Skin epidermis (tissue), 12 donors: Measurements from ENCODE around the gene CAPN9.

Experiments
- H3K27ac ChIP-seq, 21 experiments: fragments of 200-600 bp; sonication (generic) in 11 of 21; one replicate each; pipeline ENCODE4 v1.5.0; 2020; ENCODE audit warnings: mild to moderate bottlenecking in 3 of 21, inconsistent platforms in 2 of 21, moderate library complexity in 2 of 21
- H3K4me3 ChIP-seq, 7 experiments: fragments of 200-600 bp; sonication (generic) in 2 of 7; one replicate each; pipeline ENCODE4 v1.5.0; 2020; ENCODE audit warnings: inconsistent platforms in 2 of 7, mild to moderate bottlenecking in 2 of 7, moderate library complexity in 1 of 7

Gene CAPN9

DNA sequence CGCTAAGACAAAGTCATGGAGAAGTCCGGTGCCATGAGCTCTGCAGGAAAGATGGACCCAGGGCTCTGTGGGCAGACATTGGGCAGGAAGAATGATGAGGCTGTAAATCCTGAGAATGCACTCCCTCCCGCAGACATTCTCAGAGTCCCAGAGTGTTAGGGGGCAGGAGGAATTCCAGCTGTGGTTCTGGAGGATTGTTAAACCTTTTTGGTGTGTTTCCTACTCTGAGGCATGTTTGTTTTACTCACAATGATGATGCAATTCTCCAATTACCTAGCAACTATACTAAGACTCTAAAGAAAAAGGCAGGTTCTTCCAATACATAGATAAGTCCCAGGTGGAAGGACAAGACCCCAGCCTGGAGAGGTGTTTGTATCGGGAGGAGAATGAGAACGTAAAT lies 2.8 kb upstream of the CAPN9 start:
- no peak overlapping the region for H3K4me3 ChIP-seq
- H3K27ac ChIP-seq: no peak overlapping the region

DNA sequence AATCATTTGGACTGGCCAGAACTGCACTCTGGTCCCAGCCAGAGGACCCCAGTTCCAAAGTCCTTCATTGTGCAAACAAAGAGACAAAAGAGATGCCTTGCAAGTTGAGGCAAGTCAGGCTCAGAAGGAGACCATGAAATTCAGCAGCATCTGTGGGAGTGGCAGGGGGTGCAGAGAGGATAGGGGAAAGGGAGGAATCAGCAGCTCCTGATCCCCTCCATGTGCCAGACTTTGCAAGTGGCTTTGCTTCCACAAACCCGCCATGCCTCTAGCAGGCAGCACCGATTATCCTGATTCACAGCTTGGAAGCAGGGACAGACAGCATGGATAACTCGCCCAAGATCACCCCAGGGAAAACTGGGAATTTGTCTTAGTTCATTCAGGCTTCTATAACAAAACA lies 2.1 kb upstream of the CAPN9 start:
- no peak overlapping the region for H3K27ac ChIP-seq

DNA sequence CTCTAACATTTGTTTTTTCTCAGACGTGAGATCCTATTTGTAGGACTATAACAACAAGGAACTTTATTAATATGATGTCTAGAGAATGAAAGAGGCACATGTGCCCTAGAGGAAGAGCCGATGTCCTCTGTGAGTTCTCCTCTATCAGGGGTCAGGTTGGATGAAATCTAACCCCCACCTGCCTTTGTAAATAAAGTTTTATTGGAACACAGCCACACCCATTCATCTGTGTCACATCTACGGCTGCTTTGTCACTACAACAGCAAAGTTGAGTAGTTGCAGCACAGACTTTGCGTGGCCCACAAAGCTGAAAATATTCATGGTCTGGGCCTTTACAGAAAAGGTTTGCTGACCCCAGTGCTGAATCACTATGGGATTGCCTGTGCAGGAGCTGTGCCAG lies 571 bp upstream of the CAPN9 start:
- Histone ChIP-seq H3K27ac (no peak overlapping the region), H3K4me3 (no peak overlapping the region)

More for the DNA sequence above, 2.1 kb upstream of the CAPN9 start:
- H3K4me3 ChIP-seq: no peak overlapping the region

DNA sequence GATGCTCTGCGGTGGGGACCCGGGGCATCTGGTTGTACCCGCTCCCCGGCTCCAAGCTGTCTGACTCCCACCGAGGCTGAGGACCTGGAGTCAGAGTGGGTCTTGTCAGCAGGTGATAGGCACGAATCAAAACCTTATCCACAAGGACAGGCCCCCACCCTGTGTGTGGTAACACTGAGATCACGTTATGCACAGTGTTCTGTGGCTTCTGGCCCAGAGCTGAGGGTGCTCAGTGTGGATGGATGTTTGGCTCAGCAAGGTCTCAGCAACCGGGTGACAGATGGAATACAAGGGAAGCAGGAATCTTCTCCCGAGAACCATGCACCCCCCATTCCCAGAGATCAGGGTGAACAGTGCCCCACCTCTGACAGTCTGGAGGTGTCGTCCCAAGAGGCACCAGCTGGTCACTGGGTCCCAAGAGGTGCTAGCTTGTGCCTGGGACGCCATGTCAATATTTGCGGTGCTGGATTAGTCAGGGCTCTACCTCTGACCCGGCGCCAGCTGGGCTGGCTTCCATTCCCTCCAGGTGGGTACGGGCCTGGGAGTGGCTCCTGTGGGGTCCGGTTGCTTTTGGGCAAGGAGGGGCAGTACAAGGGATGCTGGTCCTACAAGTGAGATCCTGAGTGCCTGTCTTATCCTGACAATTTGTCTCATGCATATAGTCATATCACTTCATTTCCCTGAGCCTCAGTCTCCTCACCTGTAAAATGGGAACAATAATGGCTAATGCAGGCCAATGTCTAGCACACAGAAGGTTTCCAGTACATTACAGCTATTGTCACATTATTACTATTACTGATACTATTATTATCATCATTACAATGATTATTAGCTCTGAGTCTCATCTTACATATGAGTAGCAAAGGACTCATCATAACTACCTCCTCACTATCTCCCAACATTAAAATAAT lies 957 bp downstream of the CAPN9 start:
- H3K4me3 ChIP-seq: no peak overlapping the region
- H3K27ac ChIP-seq: no peak overlapping the region

DNA sequence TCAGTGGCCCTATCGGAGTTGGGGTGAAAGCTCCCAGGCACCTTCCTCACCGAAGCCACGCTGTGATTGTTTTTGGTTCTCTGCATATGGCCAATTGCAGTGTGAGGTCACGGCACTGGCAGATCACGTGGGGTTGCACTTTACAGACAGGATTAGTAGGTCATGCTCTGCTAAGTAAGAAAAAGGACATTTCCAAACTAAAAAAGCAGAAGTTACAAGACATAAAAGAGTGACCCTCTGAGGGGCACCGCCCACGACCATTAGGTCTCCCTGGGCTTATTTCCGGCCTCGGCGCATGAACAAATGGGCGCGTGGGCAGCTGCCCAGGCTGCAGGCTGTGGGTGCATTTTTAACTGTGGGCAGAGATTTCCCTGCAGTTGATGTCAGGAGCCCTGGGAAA lies 2.0 kb downstream of the CAPN9 start:
- no peak overlapping the region for H3K4me3 ChIP-seq
- H3K27ac ChIP-seq: no peak overlapping the region

DNA sequence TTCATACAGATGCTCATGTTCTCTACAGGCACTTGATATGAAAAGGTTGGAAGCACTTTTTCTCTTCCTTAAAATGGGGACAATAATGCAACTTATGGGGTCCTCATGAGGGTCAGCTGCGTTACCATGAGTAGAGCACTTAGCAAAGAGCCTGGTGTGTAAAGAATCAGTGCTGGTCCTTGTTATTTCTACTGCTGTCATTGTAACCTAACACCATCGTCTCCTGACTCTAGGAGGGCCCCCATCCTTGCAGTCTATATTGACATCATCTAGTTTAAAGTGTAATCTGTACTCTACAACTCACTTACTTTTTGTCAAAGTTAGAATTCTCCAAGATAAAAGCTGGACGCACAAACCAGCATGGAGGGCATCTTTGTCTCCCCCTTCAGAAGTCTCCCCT lies 2.4 kb downstream of the CAPN9 start:
- Histone ChIP-seq H3K4me3 (no peak overlapping the region), H3K27ac (no peak overlapping the region)

DNA sequence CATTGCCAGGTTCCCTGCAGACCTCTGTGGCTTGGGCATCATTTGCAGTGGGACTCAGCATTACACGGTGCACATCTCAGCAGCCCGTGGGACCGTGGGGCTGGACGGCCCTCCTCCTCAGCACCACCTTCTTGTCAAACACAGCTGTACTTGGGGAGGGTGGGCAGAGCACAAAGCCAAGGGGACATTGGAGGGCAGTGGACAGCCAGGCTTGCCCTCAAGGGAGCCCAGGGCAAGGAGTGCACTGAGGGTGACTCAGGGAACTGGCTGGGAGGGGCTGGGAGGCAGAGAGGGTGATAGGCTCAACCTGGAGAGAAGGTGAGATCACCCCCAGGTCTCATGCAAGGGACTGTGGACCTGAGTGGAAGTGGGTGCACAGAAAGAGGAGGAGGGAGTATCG lies 3.4 kb downstream of the CAPN9 start:
- no peak overlapping the region for H3K27ac ChIP-seq
- H3K4me3 ChIP-seq: no peak overlapping the region

DNA sequence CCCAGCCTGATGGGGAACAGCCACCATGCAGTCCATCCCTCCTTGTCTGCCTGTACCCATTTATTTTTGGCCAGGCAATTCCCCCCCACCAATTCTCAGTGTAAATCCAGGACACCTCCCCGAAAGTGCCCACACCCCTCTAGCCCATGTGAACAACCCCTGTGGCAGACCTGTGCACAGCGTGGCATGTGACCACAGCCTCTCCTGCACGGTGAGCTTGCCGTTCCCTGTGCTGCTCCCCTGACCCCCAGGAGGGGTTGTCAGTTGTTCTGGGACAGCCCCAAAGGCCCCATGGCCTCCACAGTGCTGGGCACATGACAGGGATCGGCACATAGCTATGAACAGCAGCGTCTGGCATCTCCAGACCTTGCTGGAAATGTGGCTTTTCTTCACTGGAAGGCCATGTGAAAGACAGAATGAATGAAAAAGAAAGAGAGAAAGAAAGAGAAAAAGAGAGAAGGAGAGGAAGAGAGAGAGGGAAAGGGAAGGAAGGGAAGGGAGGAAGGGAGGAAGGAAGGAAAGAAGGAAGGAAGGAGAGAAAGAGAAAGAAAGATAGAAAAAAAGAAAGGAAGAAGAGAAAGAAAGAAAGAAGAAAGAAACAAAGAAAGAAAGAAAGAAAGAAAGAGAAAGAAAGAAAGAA lies 3.9 kb downstream of the CAPN9 start:
- H3K4me3 ChIP-seq: no peak overlapping the region
- no peak overlapping the region for H3K27ac ChIP-seq

DNA sequence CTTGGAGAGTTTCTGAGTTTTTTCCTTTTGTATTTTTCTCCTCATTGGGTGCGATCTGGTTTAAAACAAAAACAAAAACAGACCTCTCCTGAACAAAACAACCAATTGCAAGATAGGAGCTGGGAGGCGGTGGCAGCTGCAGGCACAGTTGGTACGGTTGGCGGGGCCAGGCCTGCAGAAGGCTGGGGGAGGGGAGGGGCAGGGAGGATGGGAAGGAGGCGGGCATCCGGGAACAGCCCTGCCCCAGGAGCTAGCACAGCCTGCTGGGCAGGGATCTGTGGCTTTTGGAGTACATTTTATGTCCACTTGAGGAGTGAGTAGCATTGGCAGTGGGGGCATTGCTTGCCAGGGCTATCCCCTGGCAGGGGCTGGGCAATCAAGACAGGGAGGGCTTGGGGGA lies 5.2 kb downstream of the CAPN9 start:
- H3K4me3 ChIP-seq: no peak overlapping the region
- H3K27ac ChIP-seq: no peak overlapping the region

DNA sequence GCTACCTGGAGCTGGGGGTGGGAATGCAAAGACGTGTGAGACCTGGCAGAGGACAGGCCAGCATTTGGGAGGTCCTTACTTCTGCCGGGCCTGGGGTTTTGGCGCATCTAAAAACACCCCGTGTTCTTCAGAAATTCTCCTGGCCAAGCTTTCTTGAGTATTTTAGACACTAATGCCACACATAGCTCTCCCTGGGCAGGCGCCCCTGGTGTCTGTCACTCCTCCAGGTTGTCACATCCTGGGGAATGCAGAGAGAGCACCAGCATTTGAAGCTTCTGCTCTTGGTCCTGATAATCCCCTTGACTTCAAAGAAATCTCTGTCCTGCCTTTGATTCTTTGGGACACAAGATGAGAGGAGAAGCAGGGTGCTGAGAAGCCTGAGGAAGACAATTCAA lies 6.0 kb downstream of the CAPN9 start:
- H3K27ac ChIP-seq: peak overlapping the region in 4 of 21 experiments; percentile 4 to 56 (median 26)
- H3K4me3 ChIP-seq: no peak overlapping the region

DNA sequence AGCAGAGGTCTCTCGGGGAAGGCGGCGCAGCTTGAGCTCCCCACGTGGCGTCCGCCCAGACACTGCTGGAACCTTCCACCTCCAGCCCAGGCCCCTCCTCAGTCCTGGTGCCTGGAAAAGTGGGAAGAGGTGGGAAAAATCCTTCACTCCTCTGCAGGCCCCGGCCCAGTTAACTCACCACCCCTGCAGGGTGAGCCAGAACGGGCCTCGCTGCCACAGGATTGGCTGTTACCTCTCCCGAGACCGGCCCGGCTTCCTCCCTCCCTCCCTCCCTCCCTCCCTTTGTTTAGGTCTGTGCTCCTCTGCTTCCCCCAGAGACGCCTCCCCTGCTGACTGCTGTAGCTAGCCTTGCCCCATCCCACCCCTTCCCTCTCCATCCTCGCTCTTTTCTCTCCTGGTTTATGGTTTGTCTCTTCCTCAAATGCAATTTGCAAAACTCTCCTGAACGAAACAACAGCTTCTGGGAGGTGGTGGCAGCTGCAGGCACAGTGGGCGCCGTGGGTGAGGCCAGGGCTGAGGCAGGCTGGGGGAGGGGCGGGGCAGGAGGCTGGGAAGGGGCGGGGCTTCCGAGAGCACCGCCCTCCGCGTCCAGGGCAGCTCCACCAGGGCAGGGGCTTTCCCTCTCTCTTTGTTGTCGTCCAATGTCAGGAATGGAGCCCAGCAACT lies 6.5 kb downstream of the CAPN9 start:
- Histone ChIP-seq H3K4me3 (peak overlapping the region in 2 of 7 experiments; percentile 3 to 16), H3K27ac (peak overlapping the region in 5 of 21 experiments; percentile 4 to 56 (median 27))

DNA sequence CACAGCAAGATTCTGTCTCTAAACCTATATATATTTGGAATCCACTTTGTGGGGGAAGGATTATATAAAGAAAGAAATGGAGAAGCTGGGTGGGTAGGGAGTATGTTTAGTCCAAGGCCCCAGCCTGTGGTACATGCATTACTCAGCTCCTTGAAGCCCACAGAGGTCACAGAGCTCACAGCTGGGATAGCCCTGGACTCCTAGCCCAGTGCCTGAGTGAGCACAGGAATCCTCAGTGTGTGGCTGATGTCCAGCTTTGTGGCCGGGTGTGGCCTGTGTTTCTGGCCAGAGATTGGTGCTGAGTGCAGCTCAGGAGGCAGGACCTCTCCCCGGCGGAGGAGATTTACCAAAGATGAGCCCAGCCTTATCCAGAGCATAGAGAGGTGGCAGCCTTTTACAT lies 7.6 kb downstream of the CAPN9 start:
- Histone ChIP-seq H3K4me3 (no peak overlapping the region), H3K27ac (no peak overlapping the region)

DNA sequence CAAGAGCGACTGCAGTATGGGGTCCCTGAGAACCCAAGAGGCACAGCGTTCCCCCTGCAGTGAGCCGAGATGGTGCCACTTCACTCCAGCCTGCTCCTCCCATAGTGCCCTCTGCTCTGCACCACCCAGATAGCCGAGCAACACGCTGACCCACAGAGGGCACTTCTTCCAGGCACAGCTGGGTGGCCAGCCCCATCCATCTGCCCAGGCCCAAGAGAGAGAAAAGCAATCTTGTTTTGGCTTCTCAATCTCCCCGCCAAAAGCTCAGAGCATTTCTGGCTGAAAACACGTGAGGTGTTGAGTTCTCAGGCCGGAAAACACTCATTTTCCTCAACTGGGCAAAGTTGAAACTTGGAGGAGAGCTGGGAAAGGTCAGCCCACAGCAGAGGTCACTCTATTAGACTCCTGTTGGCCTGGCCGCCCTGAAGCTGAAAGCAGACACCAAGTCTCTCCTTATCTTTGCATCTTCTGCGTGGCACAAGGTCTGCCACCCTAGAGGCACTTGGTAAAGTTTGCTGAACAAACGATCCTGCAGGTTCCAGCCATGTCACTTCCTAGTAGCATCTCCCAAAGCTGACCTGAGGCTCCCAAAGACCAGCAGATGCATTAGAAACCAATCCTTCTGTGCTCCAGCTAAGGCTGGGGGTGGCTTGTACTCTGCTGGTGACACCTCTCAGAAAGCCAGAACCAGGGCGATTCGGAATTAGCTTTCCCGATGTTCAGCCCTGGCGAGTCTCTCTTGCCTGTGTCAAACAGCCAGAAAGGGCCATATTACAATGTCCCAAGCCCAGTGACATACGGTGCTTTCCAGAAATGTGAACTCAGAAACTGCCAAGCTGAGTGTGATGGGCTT lies 10.9 kb downstream of the CAPN9 start:
- no peak overlapping the region for H3K4me3 ChIP-seq
- no peak overlapping the region for H3K27ac ChIP-seq

DNA sequence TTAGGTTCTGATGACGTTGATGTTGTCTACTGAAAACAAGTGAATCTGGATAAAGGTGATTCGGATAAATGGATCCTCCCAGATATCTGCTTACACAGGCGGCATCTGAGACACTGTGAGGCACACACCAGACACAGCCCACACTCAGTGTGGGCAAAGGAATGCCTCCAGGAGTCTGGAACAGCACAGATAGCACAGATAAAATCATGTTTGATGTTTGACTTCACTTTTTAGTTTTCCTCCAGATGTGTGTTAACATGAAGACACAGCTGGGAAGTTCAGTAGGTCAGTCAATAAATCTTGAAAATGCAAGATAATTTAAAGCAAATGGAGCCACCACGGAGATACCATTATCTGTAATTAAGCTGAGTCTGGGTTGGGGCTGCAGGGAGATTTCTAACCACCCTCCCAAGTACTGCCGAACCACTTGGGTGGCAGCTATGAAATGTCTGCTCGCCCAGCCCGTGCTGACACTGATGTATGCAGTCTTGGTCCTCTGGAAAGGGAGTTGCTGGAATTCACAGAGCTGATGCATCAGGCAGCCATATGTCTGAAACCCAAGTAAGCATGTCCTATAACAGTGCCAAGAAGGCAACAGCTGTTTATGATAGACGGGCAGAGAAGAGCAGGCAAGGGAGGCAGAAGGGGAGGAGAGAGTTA lies 11.7 kb downstream of the CAPN9 start:
- H3K27ac ChIP-seq: no peak overlapping the region
- no peak overlapping the region for H3K4me3 ChIP-seq

DNA sequence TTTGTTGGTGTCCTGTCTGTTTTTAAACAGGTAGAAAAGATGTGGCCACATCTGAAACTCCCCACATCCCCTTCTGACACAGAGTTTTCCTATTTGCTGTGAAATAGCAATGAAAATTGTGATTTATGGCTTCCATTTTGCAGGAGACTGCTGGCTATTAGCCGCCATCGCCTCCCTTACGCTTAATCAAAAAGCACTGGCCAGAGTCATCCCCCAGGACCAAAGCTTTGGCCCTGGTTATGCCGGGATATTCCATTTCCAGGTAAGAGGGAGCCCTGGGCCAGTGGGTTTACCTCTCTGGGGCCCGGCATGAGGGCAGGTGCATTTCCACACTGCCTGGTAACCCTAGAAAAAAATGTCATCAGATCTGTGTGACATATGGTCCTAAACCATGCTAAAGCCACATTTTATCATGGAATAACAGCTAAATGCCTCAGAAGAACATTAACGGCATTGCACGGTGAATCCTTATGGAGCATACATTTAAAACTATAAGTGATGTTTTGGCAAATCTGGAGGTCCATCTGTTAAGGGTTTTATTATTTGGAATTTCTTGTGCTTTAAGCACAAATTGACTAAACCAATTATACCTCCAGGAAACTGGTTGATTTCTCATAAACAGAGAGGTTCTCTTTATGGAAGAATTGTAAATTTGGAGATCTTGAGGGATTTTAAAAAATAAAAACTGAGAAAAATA lies 12.3 kb downstream of the CAPN9 start:
- no peak overlapping the region for H3K27ac ChIP-seq
- H3K4me3 ChIP-seq: no peak overlapping the region

DNA sequence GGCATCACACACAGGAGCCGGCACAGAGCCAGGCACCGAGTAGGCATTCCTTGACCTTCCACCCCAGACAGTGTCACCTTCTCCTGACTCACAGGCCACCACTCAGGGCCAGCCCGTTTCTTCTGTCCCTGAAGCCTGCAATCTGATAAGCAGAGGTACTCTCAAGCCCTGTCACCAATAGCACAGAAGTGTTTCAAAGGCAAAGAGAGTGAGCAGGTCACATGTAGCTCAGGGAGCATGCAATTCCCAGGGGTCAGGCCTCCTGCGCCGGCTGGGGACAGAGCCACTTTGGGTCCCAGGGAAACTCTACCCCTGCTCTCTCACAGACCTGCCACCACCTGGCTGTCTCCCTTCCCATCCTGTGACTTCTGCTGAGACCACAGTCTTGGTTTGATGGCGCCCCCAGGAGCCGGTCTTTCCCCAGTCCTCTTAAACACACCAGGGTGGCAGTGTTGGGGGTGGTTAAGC lies 13.2 kb downstream of the CAPN9 start:
- Histone ChIP-seq H3K4me3 (no peak overlapping the region), H3K27ac (no peak overlapping the region)

DNA sequence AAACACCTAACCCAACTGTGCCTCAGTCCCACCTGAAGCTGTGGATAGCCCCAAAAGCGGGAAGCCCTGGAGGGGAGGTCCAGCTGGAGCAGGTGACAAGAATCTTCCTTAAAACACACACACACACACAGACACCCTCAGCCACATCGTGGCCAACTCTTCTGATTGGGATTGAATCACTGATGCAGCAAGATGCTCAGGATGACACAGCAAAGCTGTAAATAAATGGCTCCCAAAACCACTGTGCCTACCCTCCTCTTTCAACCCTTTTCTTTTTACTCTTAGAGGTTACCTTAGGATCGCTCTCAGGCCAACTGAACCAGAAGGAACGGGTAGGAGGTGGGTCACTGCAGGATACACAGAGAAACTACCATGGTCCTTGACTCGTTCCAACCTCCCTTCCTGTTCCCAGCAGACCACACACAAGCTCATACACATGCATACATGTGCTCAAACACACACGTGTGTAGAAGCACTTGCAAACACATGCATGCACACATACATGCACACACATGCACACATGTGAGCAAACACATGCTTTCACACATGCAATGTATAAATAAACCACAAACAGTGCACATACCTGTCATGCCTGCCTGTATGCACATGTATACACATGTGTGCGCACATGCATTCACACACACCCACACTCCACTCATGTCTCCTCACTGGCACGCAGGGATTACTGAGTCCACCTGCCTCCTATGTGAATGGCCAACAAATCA lies 14.4 kb downstream of the CAPN9 start:
- Histone ChIP-seq H3K27ac (no peak overlapping the region), H3K4me3 (no peak overlapping the region)
